ENCODE results near the gene CACNG1.

Gene CACNG1

GRCh38 chr17:67044940-67045339, 586 bp downstream of the CACNG1 start:
- TF ChIP-seq CTCF (IDR thresholded peaks at IDR 0.05; ENCODE audit: low read depth, low read length), result no peak
- no peak for DNase-seq (ENCODE audit: extremely low read depth, low read depth)

GRCh38 chr17:67046398-67046797, 2.0 kb downstream of the CACNG1 start:
- no peak for DNase-seq (ENCODE audit: extremely low read depth, low read depth)
- no peak for TF ChIP-seq CTCF (IDR thresholded peaks at IDR 0.05; ENCODE audit: low read depth, low read length)

GRCh38 chr17:67047382-67047781, 3.0 kb downstream of the CACNG1 start:
- DNase-seq (ENCODE audit: extremely low read depth, low read depth), result no peak
- TF ChIP-seq CTCF (IDR thresholded peaks at IDR 0.05; ENCODE audit: low read depth, low read length), result no peak

- no peak for DNase-seq (ENCODE audit: extremely low read depth, low read depth)
- no peak for TF ChIP-seq CTCF (IDR thresholded peaks at IDR 0.05; ENCODE audit: low read depth, low read length)
Measured at GRCh38 chr17:67049025-67049739, 4.8 kb downstream of the CACNG1 start.

- TF ChIP-seq CTCF (IDR thresholded peaks at IDR 0.05; ENCODE audit: low read depth, low read length), result no peak
- no peak for DNase-seq (ENCODE audit: extremely low read depth, low read depth)
Measured at GRCh38 chr17:67050066-67050465, 5.7 kb downstream of the CACNG1 start.

- no peak for TF ChIP-seq CTCF (IDR thresholded peaks at IDR 0.05; ENCODE audit: low read depth, low read length)
- DNase-seq (ENCODE audit: extremely low read depth, low read depth), result no peak
Measured at GRCh38 chr17:67050471-67051154, 6.3 kb downstream of the CACNG1 start.

- TF ChIP-seq CTCF (IDR thresholded peaks at IDR 0.05; ENCODE audit: low read depth, low read length), result no peak
- DNase-seq (ENCODE audit: extremely low read depth, low read depth), result no peak
Measured at GRCh38 chr17:67051155-67051538, 6.8 kb downstream of the CACNG1 start.

All from AG09319 (cell line).